H9 (cell line): ENCODE data around the gene ABCA4. TPM values are rescaled to one million over a fixed set of nuclear protein-coding genes. Genes with fewer than 3 reads are reported as not detected.

Source experiments
- DNase-seq: peaks from one replicate; pipeline ENCODE4 v3.0.0-alpha.2; 2017
- H2AFZ ChIP-seq: one replicate; pipeline ENCODE4 v1.6.1; 2013; ENCODE audit warnings: mild to moderate bottlenecking, low read length, control low read depth, moderate library complexity
- H2AK5ac ChIP-seq: 2 replicates; pipeline ENCODE4 v1.6.1; 2013; ENCODE audit warnings: low read length, control low read depth, mixed read lengths; ENCODE audit not compliant: insufficient read length
- H2BK120ac ChIP-seq: one replicate; pipeline ENCODE4 v1.6.1; 2013; ENCODE audit warnings: low read depth, mild to moderate bottlenecking, low read length, control low read depth, inconsistent platforms; ENCODE audit not compliant: poor library complexity, severe bottlenecking
- H2BK12ac ChIP-seq: 2 replicates; pipeline ENCODE4 v1.6.1; 2013; ENCODE audit warnings: low read length, control low read depth, mixed read lengths, low read depth; ENCODE audit not compliant: insufficient read length
- H2BK15ac ChIP-seq: 2 replicates; pipeline ENCODE4 v1.6.1; 2013; ENCODE audit warnings: low read depth, low read length, control low read depth
- H2BK20ac ChIP-seq: one replicate; pipeline ENCODE4 v1.6.1; 2013; ENCODE audit warnings: low read depth, mild to moderate bottlenecking, low read length, control low read depth, inconsistent platforms; ENCODE audit not compliant: poor library complexity, severe bottlenecking
- H2BK5ac ChIP-seq: 2 replicates; pipeline ENCODE4 v1.6.1; 2013; ENCODE audit warnings: low read length, control low read depth, mixed read lengths; ENCODE audit not compliant: insufficient read length
- H3K14ac ChIP-seq: 2 replicates; pipeline ENCODE4 v1.6.1; 2013; ENCODE audit warnings: low read length, control low read depth; ENCODE audit not compliant: insufficient read depth
- H3K18ac ChIP-seq: 2 replicates; pipeline ENCODE4 v1.6.1; 2013; ENCODE audit warnings: low read depth, mild to moderate bottlenecking, mixed read lengths, low read length, control low read depth; ENCODE audit not compliant: insufficient read length
- H3K23ac ChIP-seq: 2 replicates; pipeline ENCODE4 v1.6.1; 2013; ENCODE audit warnings: low read length, control low read depth, mixed read lengths, low read depth; ENCODE audit not compliant: insufficient read length
- H3K23me2 ChIP-seq: 2 replicates; pipeline ENCODE4 v1.6.1; 2013; ENCODE audit warnings: low read depth, mild to moderate bottlenecking, mixed read lengths, low read length, control low read depth; ENCODE audit not compliant: insufficient read length, poor library complexity, severe bottlenecking
- H3K27ac ChIP-seq: 2 replicates; pipeline ENCODE4 v1.5.1; 2013; ENCODE audit warnings: low read length, control low read depth, mixed read lengths, low read depth; ENCODE audit not compliant: insufficient read length
- H3K27me3 ChIP-seq: 2 replicates; pipeline ENCODE4 v1.6.1; 2013; ENCODE audit warnings: low read length, control low read depth, inconsistent platforms; ENCODE audit not compliant: insufficient read depth
- H3K4ac ChIP-seq: 2 replicates; pipeline ENCODE4 v1.6.1; 2013; ENCODE audit warnings: low read depth, mild to moderate bottlenecking, control low read depth, inconsistent platforms, low read length, moderate library complexity
- H3K4me1 ChIP-seq: 2 replicates; pipeline ENCODE4 v1.6.1; 2013; ENCODE audit warnings: low read length, control low read depth, inconsistent platforms; ENCODE audit not compliant: insufficient read depth
- H3K4me2 ChIP-seq: 2 replicates; pipeline ENCODE4 v1.6.1; 2013; ENCODE audit warnings: low read length, control low read depth, mixed read lengths; ENCODE audit not compliant: insufficient read length, insufficient read depth
- H3K56ac ChIP-seq: 2 replicates; pipeline ENCODE4 v1.6.1; 2013; ENCODE audit warnings: low read depth, mild to moderate bottlenecking, mixed read lengths, low read length, control low read depth; ENCODE audit not compliant: insufficient read length
- H3K79me1 ChIP-seq: 2 replicates; pipeline ENCODE4 v1.6.1; 2013; ENCODE audit warnings: low read depth, mild to moderate bottlenecking, moderate library complexity, low read length, control low read depth, inconsistent platforms; ENCODE audit not compliant: insufficient read depth, poor library complexity, severe bottlenecking
- H3K79me2 ChIP-seq: 2 replicates; pipeline ENCODE4 v1.6.1; 2013; ENCODE audit warnings: low read length, control low read depth, inconsistent platforms; ENCODE audit not compliant: insufficient read depth
- H3K9ac ChIP-seq: 2 replicates; pipeline ENCODE4 v1.6.1; 2013; ENCODE audit warnings: low read length, control low read depth, mixed read lengths; ENCODE audit not compliant: insufficient read length; ENCODE audit errors: extremely low read depth
- H3K9me3 ChIP-seq: one replicate; pipeline ENCODE4 v1.6.1; 2013; ENCODE audit warnings: low read depth, low read length, inconsistent platforms; ENCODE audit not compliant: control insufficient read depth
- H3T11ph ChIP-seq: one replicate; pipeline ENCODE4 v1.6.1; 2013; ENCODE audit warnings: mild to moderate bottlenecking, low read length, control low read depth, inconsistent platforms
- H4K20me1 ChIP-seq: one replicate; pipeline ENCODE4 v1.6.1; 2013; ENCODE audit not compliant: control insufficient read depth, insufficient read length, insufficient read depth
- H4K5ac ChIP-seq: 2 replicates; pipeline ENCODE4 v1.6.1; 2013; ENCODE audit warnings: low read depth, mild to moderate bottlenecking, mixed read lengths, low read length, control low read depth; ENCODE audit not compliant: insufficient read length
- H4K8ac ChIP-seq: replicated peaks from 2 replicates; pipeline ENCODE4 v1.6.1; 2013; ENCODE audit warnings: low read length, control low read depth, mixed read lengths, low read depth; ENCODE audit not compliant: insufficient read length
- H4K91ac ChIP-seq: 2 replicates; pipeline ENCODE4 v1.6.1; 2013; ENCODE audit warnings: low read depth, mild to moderate bottlenecking, moderate library complexity, mixed read lengths, low read length, control low read depth; ENCODE audit not compliant: insufficient read length
- H3K27ac Mint-ChIP-seq, 3 experiments: 2 replicates in 2 of 3; 3 replicates in 1 of 3; pipeline ENCODE4 v1.8.0; 2020 to 2021; ENCODE audit warnings: mixed read lengths in 3 of 3, mild to moderate bottlenecking in 1 of 3, moderate library complexity in 1 of 3
- H3K27me3 Mint-ChIP-seq: 2 replicates; pipeline ENCODE4 v1.8.0; 2021; ENCODE audit warnings: low read depth, mild to moderate bottlenecking, moderate library complexity, mixed read lengths
- H3K36me3 Mint-ChIP-seq, 3 experiments: 2 replicates in 2 of 3; 3 replicates in 1 of 3; pipeline ENCODE4 v1.8.0; 2020 to 2021; ENCODE audit warnings: low read depth in 3 of 3, mixed read lengths in 3 of 3; ENCODE audit not compliant: insufficient read depth in 1 of 3
- H3K4me1 Mint-ChIP-seq, 2 experiments: 2 replicates each; pipeline ENCODE4 v1.8.0; 2020; ENCODE audit warnings: mixed read lengths in 2 of 2
- H3K4me3 Mint-ChIP-seq, 2 experiments: 2 replicates in 1 of 2; 3 replicates in 1 of 2; pipeline ENCODE4 v1.8.0; 2020 to 2021; ENCODE audit warnings: mild to moderate bottlenecking in 2 of 2, mixed read lengths in 2 of 2, moderate library complexity in 1 of 2
- H3K9me3 Mint-ChIP-seq, 2 experiments: 2 replicates in 1 of 2; 3 replicates in 1 of 2; pipeline ENCODE4 v1.8.0; 2020; ENCODE audit warnings: mild to moderate bottlenecking in 2 of 2, mixed read lengths in 2 of 2, moderate library complexity in 1 of 2
- CTCF ChIP-seq: fragments of 200-600 bp; sonication (generic); conservative IDR thresholded peaks from 3 replicates; pipeline ENCODE4 v1.8.0; 2021; ENCODE audit warnings: antibody characterized with exemption, mild to moderate bottlenecking
- WGBS: extraction: QIAGEN DNeasy Blood & Tissue Kit; methylation state at CpG from one replicate; pipeline ENCODE4 v1.1.7; 2013; ENCODE audit warnings: missing lambda C conversion rate, low lambda C conversion rate, mixed read lengths; ENCODE audit not compliant: insufficient read length; ENCODE audit errors: extremely low coverage; 5-methylcytosine and 5-hydroxymethylcytosine counted together
- total RNA-seq: library from RNA; stranded (reverse); gene quantifications from 2 replicates; pipeline ENCODE4 v1.2.1, GENCODE V29; 2021

ABCA4 gene
- total RNA-seq, 1 experiment from 2014 or later: not detected

DNA sequence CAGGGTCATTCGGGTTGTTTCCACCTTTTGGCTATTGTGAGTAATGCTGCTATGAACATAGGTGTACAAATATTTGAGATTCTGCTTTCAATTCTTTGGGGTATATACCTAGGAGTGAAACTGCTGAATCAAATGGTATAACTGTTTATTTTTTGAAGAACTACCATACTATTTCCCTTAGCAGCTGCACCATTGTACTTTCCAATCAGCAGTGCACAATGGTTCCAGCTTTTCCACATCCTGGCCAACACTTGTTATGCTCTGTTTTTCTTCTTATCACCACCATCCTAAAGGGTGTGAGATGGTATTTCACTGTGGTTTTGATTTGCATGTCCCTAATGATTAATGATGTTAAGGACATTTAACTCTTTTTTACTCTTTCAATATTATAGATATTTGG lies 3.6 kb upstream of the ABCA4 start:
- Histone ChIP-seq H3K23ac (no peak overlapping the region), H3T11ph (no peak overlapping the region), H2BK12ac (no peak overlapping the region), H3K79me2 (no peaks in the 10 kb centered on the region), H3K27ac (no peak overlapping the region), H4K5ac (no peak overlapping the region), H3K23me2 (no peaks in the 10 kb centered on the region), H3K56ac (no peak overlapping the region), H2BK5ac (no peak overlapping the region), H3K4me1 (peaks cover 7% of the 10 kb centered on the region; the same call in 1 of the 2 replicates), H2BK120ac (no peak overlapping the region), H4K91ac (no peak overlapping the region), H2BK20ac (no peak overlapping the region), H3K79me1 (no peaks in the 10 kb centered on the region), H3K14ac (no peak overlapping the region), H3K4me2 (no peak overlapping the region), H3K4ac (no peak overlapping the region), H3K27me3 (no peaks in the 10 kb centered on the region), H4K20me1 (no peaks in the 10 kb centered on the region), H2BK15ac (no peak overlapping the region), H2AFZ (no peak overlapping the region), H4K8ac (no peak overlapping the region), H2AK5ac (no peak overlapping the region), H3K9me3 (no peaks in the 10 kb centered on the region), H3K18ac (no peak overlapping the region), H3K9ac (no peak overlapping the region)
- H3K9me3 Mint-ChIP-seq: no peaks in the 10 kb centered on the region
- WGBS: no CpG with 5 or more reads among the region's 1 CpG
- H3K27me3 Mint-ChIP-seq: peaks cover 16% of the 10 kb centered on the region
- H3K4me1 Mint-ChIP-seq: peaks cover 31 to 32% of the 10 kb centered on the region in 2 experiments
- H3K4me3 Mint-ChIP-seq: no peak overlapping the region
- TF ChIP-seq CTCF: no peak
- no peak overlapping the region for H3K27ac Mint-ChIP-seq
- H3K36me3 Mint-ChIP-seq: no peaks in the 10 kb centered on the region
- DNase-seq: no peak
